IgD-negative memory B cell (primary cell): Measurements from ENCODE around the gene DOCK1. TPM values are rescaled to one million over a fixed set of nuclear protein-coding genes. Genes with fewer than 3 reads are reported as not detected.

Source experiments
- H3K27ac Mint-ChIP-seq, 3 donors: one replicate each; pipeline ENCODE4 v1.8.0; 2020 to 2022; ENCODE audit warnings: mild to moderate bottlenecking in 3 of 3, mixed read lengths in 3 of 3, moderate library complexity in 1 of 3
- H3K27me3 Mint-ChIP-seq: one replicate; pipeline ENCODE4 v1.8.0; 2021; ENCODE audit warnings: mixed read lengths
- H3K36me3 Mint-ChIP-seq: one replicate; pipeline ENCODE4 v1.8.0; 2020; ENCODE audit warnings: mild to moderate bottlenecking, mixed read lengths
- H3K4me1 Mint-ChIP-seq, 3 donors: one replicate each; pipeline ENCODE4 v1.8.0; 2020 to 2022; ENCODE audit warnings: mixed read lengths in 3 of 3, mild to moderate bottlenecking in 1 of 3
- H3K4me3 Mint-ChIP-seq, 4 donors: one replicate each; pipeline ENCODE4 v1.8.0; 2020 to 2022; ENCODE audit warnings: mild to moderate bottlenecking in 4 of 4, mixed read lengths in 4 of 4, moderate library complexity in 3 of 4
- H3K9me3 Mint-ChIP-seq, 3 donors: one replicate each; pipeline ENCODE4 v1.8.0; 2020 to 2021; ENCODE audit warnings: mixed read lengths in 3 of 3, mild to moderate bottlenecking in 1 of 3
- polyA plus RNA-seq: library from polyadenylated mRNA; unstranded; fragments of 300-500 nt; fragmentation: Illumina TruSeq; gene quantifications from one replicate; pipeline ENCODE4 v1.2.3, GENCODE V29; 2021

DOCK1 gene
- polyA plus RNA-seq, 1 donor from 2014 or later: not detected

DNA sequence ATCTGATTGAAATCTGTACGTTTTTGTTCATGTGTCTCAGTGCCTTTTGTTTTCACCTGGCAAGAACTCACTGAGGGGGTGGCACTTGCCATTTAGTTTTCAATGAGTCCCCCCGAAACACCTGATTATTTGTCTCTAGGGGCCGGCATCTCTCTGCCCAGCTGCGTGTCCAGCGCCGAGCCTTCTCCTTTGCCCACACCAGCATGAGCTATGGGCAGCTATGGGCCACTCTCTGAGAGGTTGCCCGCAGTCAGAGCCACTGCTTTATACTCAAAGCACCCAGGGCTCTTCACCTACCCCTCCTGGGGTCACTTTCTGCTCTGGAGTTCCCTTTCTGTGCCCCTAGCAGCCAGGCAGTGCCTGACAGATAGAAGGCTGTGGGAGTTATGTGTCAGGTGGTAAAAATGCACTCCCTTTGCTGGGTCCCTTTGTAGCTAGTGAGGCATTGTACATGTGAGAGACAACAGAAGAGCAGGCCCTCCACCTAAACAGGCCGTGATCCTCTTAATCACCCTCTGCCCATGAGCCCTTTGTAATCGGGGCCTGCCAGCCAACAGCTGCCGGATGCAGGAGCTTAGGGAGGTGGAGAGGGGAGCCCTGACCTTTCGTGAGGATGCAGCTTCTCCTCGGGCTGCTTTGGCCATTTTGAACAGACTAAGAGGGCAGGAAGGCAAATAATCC lies 510.8 kb downstream of the DOCK1 start:
- Mint-ChIP-seq H3K27me3 (no peaks in the 10 kb centered on the region), H3K27ac (no peak overlapping the region), H3K36me3 (peaks cover 2% of the 10 kb centered on the region), H3K4me3 (no peak overlapping the region), H3K9me3 (no peaks in the 10 kb centered on the region), H3K4me1 (no peaks in the 10 kb centered on the region)

DNA sequence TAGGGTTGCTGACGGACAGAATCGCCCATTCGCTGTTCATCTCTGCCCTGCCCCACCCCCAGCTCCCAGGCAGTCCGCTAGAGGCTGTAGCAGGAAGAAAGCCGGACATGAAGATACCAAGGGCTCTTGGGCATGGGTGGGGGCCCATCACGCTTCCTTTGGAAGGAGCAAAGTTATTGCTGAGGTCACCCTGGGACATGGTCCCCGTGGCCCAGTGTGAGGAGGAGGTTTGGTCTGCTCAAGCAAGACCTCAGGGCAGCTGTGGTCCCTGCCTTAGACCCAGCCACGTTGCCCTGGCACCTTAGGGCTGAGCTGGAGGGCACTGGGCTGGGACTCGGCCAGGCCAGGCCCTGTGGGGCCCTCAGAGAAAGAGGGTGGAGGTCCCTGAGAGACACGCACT lies 511.8 kb downstream of the DOCK1 start:
- Mint-ChIP-seq H3K27ac (no peak overlapping the region), H3K36me3 (no peaks in the 10 kb centered on the region), H3K4me3 (no peak overlapping the region), H3K4me1 (no peaks in the 10 kb centered on the region), H3K9me3 (peaks cover 3 to 5% (median 3%) of the 10 kb centered on the region in 3 donors), H3K27me3 (no peaks in the 10 kb centered on the region)

DNA sequence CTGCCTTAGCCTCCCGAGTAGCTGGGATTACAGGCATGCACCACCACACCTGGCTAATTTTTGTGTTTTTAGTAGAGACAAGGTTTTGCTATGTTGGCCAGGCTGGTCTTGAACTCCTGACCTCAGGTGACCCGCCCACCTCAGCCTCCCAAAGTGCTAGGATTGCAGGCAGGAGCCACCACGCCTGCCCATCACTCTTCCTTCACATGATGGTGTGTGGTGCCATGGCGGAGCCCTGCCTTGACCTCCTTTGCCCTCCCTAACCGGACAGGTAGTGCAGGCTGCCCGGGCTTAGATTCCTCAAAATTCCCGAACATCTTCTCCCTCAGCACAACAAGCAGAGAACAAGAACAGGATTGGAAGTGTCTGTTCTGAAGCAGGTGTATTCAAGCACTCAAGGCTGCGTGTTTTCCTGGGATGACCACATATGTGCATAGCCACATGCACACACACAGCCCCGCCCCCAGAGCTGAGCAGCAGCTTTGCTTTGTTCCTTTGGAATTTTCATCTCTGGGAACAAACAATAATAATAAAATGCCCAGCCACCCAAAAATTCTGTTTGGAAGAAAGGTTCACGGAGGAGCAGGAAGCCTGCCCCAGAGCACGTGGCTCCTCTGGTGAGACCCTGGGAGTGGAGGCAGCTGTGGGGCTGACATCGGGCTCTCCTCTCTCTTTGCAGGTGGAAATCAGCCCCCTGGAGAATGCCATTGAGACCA lies 512.6 kb downstream of the DOCK1 start:
- Mint-ChIP-seq H3K27ac (no peak overlapping the region), H3K27me3 (no peaks in the 10 kb centered on the region), H3K4me1 (no peaks in the 10 kb centered on the region), H3K4me3 (no peak overlapping the region), H3K36me3 (no peaks in the 10 kb centered on the region), H3K9me3 (peaks cover 3 to 5% (median 3%) of the 10 kb centered on the region in 3 donors)

DNA sequence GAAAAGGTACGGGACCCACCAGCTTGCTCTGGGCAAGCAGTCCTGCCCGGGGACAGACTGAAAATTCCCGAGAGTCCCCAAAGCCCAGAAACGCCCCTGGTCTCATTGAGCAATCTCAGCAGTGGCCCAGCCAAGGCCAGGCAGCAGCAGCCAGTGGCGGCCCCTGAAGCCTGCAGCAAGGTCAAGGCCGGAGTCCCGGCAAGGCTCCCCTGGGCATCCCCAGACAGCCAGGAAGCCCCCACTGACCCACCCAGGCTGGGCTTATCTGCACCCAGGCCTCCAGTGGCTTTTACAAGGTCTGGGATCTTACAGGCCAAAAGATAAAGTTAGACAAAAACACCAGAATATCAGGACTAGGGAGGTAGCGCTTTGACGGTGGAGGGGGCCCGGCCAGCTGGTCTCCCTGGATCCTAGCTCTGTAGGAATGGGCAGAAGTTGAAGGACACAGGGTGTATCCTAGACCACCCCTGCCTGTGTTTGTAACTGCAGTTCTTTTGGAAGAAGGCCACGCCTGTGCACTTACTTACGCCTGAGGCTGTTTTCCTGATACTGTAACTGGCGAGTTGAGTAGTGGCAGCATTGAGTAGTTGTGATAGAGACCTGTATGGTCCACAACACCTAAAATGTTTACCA lies 513.4 kb downstream of the DOCK1 start:
- H3K36me3 Mint-ChIP-seq: no peaks in the 10 kb centered on the region
- no peak overlapping the region for H3K4me3 Mint-ChIP-seq
- H3K27me3 Mint-ChIP-seq: no peaks in the 10 kb centered on the region
- peaks cover 3 to 5% (median 3%) of the 10 kb centered on the region in 3 donors for H3K9me3 Mint-ChIP-seq
- no peak overlapping the region for H3K27ac Mint-ChIP-seq
- H3K4me1 Mint-ChIP-seq: no peaks in the 10 kb centered on the region

DNA sequence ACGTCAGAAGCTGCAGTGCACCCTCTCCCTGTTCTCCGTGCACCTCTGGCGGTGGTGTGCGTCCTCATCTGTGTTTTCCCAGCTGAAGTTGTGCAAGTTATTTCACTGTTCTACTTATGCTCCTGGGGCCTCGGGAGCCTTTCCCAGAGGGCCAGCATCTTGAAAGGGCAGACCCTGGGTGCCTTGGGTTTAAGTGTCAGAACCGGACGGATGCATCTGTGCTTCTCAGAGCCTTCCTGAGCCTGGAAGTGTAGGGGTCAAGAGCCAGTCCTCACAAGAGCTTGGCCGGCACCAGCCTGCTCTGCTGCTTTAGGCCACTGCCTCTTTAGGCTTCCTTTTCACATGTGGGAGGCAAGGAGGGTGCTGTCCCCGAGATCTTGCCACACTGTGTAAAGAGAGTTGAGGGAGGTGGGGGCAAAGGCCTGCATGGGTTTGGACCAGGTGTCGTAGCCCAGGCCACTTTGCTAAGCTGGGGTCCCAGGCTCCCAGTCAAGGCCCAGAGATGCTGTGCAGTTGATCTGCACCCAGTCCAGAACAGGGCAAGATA lies 515.0 kb downstream of the DOCK1 start:
- Mint-ChIP-seq H3K4me1 (no peaks in the 10 kb centered on the region), H3K4me3 (no peak overlapping the region), H3K27me3 (no peaks in the 10 kb centered on the region), H3K36me3 (no peaks in the 10 kb centered on the region), H3K9me3 (peaks cover 3 to 5% (median 3%) of the 10 kb centered on the region in 3 donors), H3K27ac (no peak overlapping the region)

DNA sequence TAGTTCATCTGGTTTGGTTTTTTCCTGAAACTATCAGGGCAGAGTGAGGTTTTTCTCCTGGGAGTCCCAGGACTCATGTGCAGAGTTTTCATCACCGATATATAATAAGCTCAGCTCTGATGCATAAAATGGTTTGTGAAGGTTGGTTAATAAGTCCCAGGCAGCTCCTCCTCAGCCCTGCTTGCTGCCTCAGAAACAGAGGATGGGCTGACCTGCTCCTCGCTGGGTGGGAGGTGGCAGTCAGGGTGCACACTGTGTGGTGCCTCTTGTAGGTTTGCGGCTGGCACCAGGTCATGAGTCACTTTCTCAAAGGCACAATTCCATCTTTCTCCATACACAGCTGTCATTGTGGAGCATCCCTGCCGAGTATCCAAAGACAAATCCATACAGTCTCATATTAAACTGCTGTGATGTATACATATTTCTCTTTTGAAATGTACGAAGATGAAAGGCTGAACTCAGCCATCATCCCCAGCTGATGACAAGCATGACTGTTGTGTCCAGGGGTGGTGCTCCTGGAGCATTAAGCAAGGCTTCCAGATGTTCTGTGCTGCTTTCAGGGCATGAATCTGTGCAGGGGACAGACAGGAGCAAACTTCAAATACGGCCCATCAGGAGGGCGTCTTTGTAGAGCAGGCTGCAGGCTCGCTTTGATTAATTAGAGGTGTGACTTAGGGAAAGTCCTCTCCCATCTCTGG lies 518.1 kb downstream of the DOCK1 start:
- H3K27ac Mint-ChIP-seq: no peak overlapping the region
- H3K4me3 Mint-ChIP-seq: no peak overlapping the region
- H3K4me1 Mint-ChIP-seq: no peaks in the 10 kb centered on the region
- no peaks in the 10 kb centered on the region for H3K27me3 Mint-ChIP-seq
- H3K36me3 Mint-ChIP-seq: no peaks in the 10 kb centered on the region
- peaks cover 3 to 5% (median 5%) of the 10 kb centered on the region in 3 donors for H3K9me3 Mint-ChIP-seq

DNA sequence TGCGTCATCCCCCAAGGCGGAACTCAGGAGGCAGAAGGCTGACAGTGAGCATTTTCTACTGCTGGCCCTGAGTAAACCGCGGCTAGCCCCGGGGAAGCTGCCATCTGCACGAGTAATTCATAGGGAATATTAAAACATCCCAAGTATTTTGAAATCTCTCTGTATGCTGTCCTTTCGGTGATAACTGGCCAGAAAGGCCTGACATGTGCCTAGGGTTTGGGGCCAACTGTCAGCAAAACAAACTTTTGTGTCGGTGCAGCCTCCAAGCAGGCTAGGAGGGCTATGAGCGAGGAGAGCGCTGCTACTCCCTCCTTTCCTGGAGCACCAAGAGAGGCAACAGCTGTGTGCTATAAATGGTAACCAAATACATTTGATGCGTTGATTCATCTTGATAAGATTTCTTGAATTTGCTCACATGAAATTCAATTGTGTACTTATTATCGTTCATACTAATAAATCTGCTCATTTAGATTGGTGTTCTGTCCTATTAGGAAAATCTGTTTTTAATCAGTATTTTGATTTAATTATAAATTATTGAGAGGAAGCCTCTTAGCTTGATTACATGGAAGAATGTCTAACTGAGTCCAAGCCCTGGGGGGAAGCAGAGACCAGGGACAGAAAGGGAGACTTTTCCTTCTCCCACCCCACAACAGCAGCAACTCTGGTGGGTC lies 519.5 kb downstream of the DOCK1 start:
- Mint-ChIP-seq H3K4me3 (no peak overlapping the region), H3K27me3 (no peaks in the 10 kb centered on the region), H3K36me3 (no peaks in the 10 kb centered on the region), H3K9me3 (peaks cover 3 to 5% (median 5%) of the 10 kb centered on the region in 3 donors), H3K4me1 (no peaks in the 10 kb centered on the region), H3K27ac (no peak overlapping the region)

DNA sequence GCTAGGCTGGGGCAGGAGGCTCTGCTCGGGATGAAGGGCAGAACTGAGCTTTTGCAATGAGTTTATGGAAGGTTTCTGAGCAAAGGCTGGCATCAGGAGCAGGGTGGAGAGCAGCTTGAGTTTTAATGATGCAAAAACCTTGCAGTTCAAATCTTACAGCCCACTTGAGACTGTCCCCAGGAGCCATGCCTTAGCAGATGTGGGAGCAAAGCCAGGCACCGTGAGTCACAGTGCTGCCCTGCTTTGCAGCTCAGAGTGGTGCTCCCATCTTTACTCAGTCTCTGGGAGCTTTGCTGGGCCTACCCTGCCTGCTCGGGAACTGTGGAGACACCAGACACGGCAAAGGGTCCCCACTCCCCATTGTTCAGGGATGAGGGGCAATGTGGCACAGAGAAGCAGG lies 521.5 kb downstream of the DOCK1 start:
- Mint-ChIP-seq H3K27ac (no peak overlapping the region), H3K36me3 (no peaks in the 10 kb centered on the region), H3K4me1 (no peaks in the 10 kb centered on the region), H3K27me3 (no peaks in the 10 kb centered on the region), H3K4me3 (no peak overlapping the region), H3K9me3 (peaks cover 0 to 2% (median under 1%) of the 10 kb centered on the region in 3 donors)

DNA sequence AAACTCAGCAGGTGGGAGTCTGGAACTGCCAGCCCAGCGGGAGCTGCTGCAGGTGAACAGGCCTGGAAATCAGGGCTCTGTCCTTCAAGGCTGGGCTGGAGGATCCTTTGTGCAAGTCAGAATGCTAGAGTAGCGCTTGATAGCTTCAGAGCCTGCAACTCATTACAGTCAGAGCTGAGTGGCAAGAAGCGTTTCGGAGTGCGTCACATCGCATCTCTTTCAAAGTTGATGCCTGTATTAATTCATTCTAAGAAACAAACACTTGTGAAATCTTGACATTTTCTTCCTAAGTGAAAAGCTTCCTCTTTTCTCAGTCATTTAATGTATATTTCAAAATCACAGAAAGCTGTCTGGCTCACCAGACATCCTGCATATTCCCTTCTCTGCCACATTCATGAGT lies 522.7 kb downstream of the DOCK1 start:
- Mint-ChIP-seq H3K27ac (no peak overlapping the region), H3K4me3 (no peak overlapping the region)

DNA sequence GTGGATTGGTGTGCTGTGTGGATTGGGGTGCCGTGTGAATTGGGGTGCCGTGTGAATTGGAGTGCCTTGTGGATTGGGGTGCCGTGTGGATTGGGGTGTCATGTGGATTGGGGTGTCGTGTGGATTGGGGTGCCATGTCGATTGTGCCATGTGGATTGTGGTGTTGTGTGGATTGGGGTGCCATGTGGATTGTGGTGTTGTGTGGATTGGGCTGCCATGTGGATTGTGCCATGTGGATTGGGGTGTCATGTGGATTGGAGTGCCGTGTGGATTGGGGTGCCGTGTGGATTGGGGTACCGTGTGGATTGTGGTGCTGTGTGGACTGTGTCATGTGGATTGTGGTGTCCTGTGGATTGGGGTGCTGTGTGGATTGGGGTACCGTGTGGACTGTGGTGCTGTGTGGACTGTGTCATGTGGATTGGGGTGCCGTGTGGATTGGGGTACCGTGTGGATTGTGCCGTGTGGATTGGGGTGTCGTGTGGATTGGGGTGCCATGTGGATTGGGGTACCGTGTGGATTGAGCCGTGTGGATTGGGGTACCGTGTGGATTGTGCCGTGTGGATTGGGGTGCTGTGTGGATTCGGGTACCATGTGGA lies 523.3 kb downstream of the DOCK1 start:
- H3K27ac Mint-ChIP-seq: no peak overlapping the region
- peaks cover 0 to 3% (median 2%) of the 10 kb centered on the region in 3 donors for H3K9me3 Mint-ChIP-seq
- H3K36me3 Mint-ChIP-seq: no peaks in the 10 kb centered on the region
- H3K4me3 Mint-ChIP-seq: no peak overlapping the region
- H3K4me1 Mint-ChIP-seq: no peaks in the 10 kb centered on the region
- H3K27me3 Mint-ChIP-seq: no peaks in the 10 kb centered on the region

More for the DNA sequence above, 522.7 kb downstream of the DOCK1 start:
- Mint-ChIP-seq H3K4me1 (no peaks in the 10 kb centered on the region), H3K27me3 (no peaks in the 10 kb centered on the region), H3K36me3 (no peaks in the 10 kb centered on the region), H3K9me3 (peaks cover 0 to 3% (median 2%) of the 10 kb centered on the region in 3 donors)

DNA sequence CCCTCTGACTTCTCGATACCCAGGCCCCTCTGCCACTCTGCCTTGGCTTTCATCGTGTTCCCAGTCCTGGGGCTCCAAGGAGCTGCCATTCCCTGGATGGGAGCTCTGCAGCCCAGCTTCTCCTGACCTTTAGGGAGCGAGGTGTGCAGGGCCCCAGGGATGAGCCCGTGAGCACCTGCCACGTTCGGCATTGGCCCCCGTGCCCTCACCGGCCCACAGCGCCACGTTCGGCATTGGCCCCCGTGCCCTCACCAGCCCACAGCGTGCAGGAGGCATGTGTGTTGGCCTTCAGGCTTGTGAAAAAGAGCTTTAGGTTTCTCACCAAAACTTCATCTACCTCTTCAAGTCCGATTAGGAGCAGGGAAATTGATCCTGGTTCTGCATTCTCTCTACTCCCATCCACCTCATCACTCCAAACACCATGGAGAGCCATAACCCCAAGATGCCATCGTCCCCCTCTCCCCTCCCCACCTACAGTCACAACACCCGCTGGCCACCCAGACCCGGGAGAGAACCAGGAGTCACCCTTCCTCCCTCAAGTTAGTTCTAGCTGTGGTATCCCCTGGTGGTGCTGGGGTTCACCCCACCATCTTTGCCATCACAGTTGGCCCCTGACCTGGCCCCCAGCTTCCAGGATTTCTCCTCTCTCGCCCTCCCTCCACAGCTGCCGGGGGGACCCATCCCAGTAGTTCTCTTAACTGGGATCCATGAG lies 524.5 kb downstream of the DOCK1 start:
- Mint-ChIP-seq H3K36me3 (no peaks in the 10 kb centered on the region), H3K4me3 (no peak overlapping the region), H3K27ac (no peak overlapping the region), H3K4me1 (no peaks in the 10 kb centered on the region), H3K27me3 (no peaks in the 10 kb centered on the region), H3K9me3 (peaks cover 0 to 7% (median 2%) of the 10 kb centered on the region in 3 donors)

DNA sequence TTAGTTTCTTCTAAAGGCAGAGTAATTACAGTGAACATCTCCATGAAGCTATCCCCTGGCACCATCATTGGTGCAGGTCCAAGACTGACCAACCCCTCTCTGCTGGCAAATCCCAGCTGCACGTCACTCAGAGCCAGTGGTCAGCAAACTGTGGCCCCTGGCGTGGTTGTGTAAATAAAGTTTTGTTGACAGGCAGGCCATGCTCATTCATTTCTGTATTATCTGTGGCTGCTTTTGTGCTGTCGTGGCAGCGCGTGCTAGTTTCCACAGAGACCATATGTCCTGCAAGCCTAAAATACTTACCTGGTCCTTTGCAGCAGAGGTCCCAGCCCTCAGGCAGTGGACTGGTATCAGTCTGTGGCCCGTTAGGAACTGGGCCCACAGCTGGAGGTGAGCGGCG lies 526.3 kb downstream of the DOCK1 start:
- H3K9me3 Mint-ChIP-seq: peaks cover 0 to 7% (median 2%) of the 10 kb centered on the region in 3 donors
- H3K27me3 Mint-ChIP-seq: no peaks in the 10 kb centered on the region
- H3K27ac Mint-ChIP-seq: no peak overlapping the region
- H3K4me3 Mint-ChIP-seq: no peak overlapping the region
- H3K4me1 Mint-ChIP-seq: no peaks in the 10 kb centered on the region
- no peaks in the 10 kb centered on the region for H3K36me3 Mint-ChIP-seq

DNA sequence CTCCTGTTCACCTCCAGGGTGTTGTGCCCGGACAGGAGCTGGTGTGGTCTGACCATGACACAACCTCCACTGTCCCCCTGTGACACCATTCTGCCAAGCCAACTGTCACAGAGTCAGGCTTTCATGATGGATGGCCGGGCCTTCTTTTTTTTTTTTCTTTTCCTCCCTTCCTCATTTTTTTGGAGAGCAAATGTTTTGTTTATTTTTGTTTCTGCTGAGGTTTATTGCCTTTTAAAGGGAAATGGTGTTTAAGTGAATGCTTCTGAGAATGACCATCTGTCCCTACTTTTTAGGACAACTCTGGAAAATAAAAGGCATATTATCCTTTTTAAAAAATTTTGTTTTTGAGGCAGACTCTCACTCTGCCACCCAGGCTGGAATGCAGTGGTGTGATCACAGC lies 528.8 kb downstream of the DOCK1 start:
- no peak overlapping the region for H3K27ac Mint-ChIP-seq
- no peaks in the 10 kb centered on the region for H3K27me3 Mint-ChIP-seq
- H3K9me3 Mint-ChIP-seq: peaks cover 0 to 7% (median 3%) of the 10 kb centered on the region in 3 donors
- no peak overlapping the region for H3K4me3 Mint-ChIP-seq
- no peaks in the 10 kb centered on the region for H3K4me1 Mint-ChIP-seq
- no peaks in the 10 kb centered on the region for H3K36me3 Mint-ChIP-seq

DNA sequence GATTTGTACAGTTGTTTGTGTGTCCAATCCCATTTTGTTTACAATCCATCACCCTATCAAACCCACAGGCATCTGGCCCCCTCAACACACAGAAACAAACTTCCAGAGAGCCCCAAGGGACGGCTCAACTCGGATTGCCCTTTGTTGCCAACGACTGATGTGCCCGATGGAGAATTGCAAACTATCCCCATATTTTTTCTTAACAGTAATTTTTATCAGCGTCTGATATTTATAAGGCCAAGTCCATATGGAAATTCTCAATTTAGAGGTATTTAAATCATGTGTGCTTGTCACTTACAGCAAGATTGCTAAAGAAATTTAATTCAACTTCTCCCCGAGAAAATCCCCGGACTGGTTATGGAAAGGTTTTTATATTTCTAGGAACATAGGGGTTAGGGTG lies 530.0 kb downstream of the DOCK1 start:
- H3K36me3 Mint-ChIP-seq: no peaks in the 10 kb centered on the region
- no peak overlapping the region for H3K4me3 Mint-ChIP-seq
- no peaks in the 10 kb centered on the region for H3K4me1 Mint-ChIP-seq
- H3K27me3 Mint-ChIP-seq: no peaks in the 10 kb centered on the region
- no peak overlapping the region for H3K27ac Mint-ChIP-seq
- peaks cover 0 to 7% (median 5%) of the 10 kb centered on the region in 3 donors for H3K9me3 Mint-ChIP-seq
